Measurements from ENCODE around the gene LHPP.

DNA sequence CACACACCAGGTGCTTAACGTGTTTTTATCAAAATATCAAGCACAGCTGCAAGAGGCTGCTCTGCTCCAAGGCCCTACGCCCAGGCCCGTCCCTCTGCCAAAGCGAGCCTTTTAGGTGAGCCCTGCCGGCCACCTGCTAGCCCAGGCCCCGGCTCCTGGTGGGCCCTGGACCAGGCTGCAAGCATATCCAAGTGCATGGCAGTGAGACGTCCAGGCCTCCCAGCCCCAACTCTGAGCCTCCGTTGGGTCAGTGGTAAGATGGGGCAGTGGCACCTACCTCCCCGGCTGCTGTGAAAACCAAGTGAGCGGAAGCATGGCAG is 136.2 kb downstream of the LHPP start:
- no peak for TF ChIP-seq EZH2 (IDR thresholded peaks at IDR 0.05; ENCODE audit: low read depth)
- TF ChIP-seq, protein P1, sequence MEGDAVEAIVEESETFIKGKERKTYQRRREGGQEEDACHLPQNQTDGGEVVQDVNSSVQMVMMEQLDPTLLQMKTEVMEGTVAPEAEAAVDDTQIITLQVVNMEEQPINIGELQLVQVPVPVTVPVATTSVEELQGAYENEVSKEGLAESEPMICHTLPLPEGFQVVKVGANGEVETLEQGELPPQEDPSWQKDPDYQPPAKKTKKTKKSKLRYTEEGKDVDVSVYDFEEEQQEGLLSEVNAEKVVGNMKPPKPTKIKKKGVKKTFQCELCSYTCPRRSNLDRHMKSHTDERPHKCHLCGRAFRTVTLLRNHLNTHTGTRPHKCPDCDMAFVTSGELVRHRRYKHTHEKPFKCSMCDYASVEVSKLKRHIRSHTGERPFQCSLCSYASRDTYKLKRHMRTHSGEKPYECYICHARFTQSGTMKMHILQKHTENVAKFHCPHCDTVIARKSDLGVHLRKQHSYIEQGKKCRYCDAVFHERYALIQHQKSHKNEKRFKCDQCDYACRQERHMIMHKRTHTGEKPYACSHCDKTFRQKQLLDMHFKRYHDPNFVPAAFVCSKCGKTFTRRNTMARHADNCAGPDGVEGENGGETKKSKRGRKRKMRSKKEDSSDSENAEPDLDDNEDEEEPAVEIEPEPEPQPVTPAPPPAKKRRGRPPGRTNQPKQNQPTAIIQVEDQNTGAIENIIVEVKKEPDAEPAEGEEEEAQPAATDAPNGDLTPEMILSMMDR (conservative IDR thresholded peaks at IDR 0.05): no peak
